IMR-90 (cell line): ENCODE results near the gene TFB1M. TPM values are rescaled to one million over a fixed set of nuclear protein-coding genes. Genes with fewer than 3 reads are reported as not detected.
A peak's percentile ranks its signal among the peaks of the same experiment; 100 is the strongest.

Source experiments
- ATAC-seq: fragments of 200-7000 bp; cut with Tn5 transposase; 2 replicates; pipeline ENCODE4 v1.9.1; 2020; ENCODE audit warnings: low read depth, mild to moderate bottlenecking, moderate library complexity
- BruUV-seq: library from RNA; stranded (reverse); fragments of 400-500 nt; replicated peaks from 2 replicates; lab custom pipeline; 2021; lab: Mats Ljungman, UMichigan
- CTCF ChIA-PET: fragments of 300-600 bp; formaldehyde crosslinking; extraction: SDS; loops from one replicate; lab custom pipeline; 2021; ENCODE audit warnings: antibody characterized with exemption; lab: Yijun Ruan, JAX
- POLR2A ChIA-PET: fragments of 300-600 bp; sonication (Branson Sonifier 250); formaldehyde crosslinking; loops from one replicate; lab custom pipeline; 2022; ENCODE audit warnings: antibody characterized with exemption; ENCODE audit not compliant: unreplicated experiment; lab: Charles Lee
- DNase-seq: peaks from one replicate; pipeline ENCODE4 v3.0.0; 2013
- H2AFZ ChIP-seq: replicated peaks from 2 replicates; pipeline ENCODE3; 2013; ENCODE audit warnings: low read length, mild to moderate bottlenecking; ENCODE audit not compliant: poor library complexity
- H2AK5ac ChIP-seq: 2 replicates; pipeline ENCODE4 v1.6.1; 2013; ENCODE audit warnings: low read depth, low read length, inconsistent platforms
- H2AK9ac ChIP-seq: replicated peaks from 2 replicates; pipeline ENCODE3; 2013; ENCODE audit warnings: mild to moderate bottlenecking, low read depth, low read length, moderate library complexity; ENCODE audit not compliant: poor library complexity
- H2BK120ac ChIP-seq: 2 replicates; pipeline ENCODE4 v1.6.1; 2013; ENCODE audit warnings: low read depth, low read length, inconsistent platforms
- H2BK15ac ChIP-seq: 3 replicates; pipeline ENCODE4 v1.6.1; 2013; ENCODE audit warnings: low read depth, low read length, inconsistent platforms
- H2BK20ac ChIP-seq: 2 replicates; pipeline ENCODE4 v1.6.1; 2013; ENCODE audit warnings: low read depth, mild to moderate bottlenecking, inconsistent platforms, low read length, moderate library complexity
- H2BK5ac ChIP-seq: 2 replicates; pipeline ENCODE4 v1.6.1; 2013; ENCODE audit warnings: mild to moderate bottlenecking, low read depth, low read length, inconsistent platforms; ENCODE audit not compliant: poor library complexity, severe bottlenecking
- H3K14ac ChIP-seq: replicated peaks from 2 replicates; pipeline ENCODE4 v1.6.1; 2013; ENCODE audit warnings: low read depth, low read length, inconsistent platforms
- H3K18ac ChIP-seq: 2 replicates; pipeline ENCODE4 v1.6.1; 2013; ENCODE audit warnings: low read depth, low read length, control low read depth
- H3K23ac ChIP-seq: 2 replicates; pipeline ENCODE4 v1.6.1; 2013; ENCODE audit warnings: low read depth, low read length, inconsistent platforms
- H3K27ac ChIP-seq: 2 replicates; pipeline ENCODE4 v1.5.1; 2013; ENCODE audit warnings: mild to moderate bottlenecking, control low read depth, low read length; ENCODE audit not compliant: insufficient read depth
- H3K27me3 ChIP-seq: 2 replicates; pipeline ENCODE4 v1.6.1; 2013; ENCODE audit warnings: low read length; ENCODE audit not compliant: control insufficient read depth, insufficient read depth
- H3K36me3 ChIP-seq: 2 replicates; pipeline ENCODE4 v1.6.1; 2013; ENCODE audit warnings: low read length, mixed read lengths; ENCODE audit not compliant: control insufficient read depth, insufficient read depth
- H3K4ac ChIP-seq: 2 replicates; pipeline ENCODE4 v1.6.1; 2013; ENCODE audit warnings: low read depth, low read length, inconsistent platforms
- H3K4me1 ChIP-seq: 2 replicates; pipeline ENCODE4 v1.6.1; 2013; ENCODE audit warnings: low read length, mixed read lengths; ENCODE audit not compliant: control insufficient read depth, insufficient read depth
- H3K4me2 ChIP-seq: 2 replicates; pipeline ENCODE4 v1.6.1; 2013; ENCODE audit warnings: low read depth, mild to moderate bottlenecking, control low read depth, low read length, moderate library complexity
- H3K4me3 ChIP-seq: 2 replicates; pipeline ENCODE4 v1.5.1; 2013; ENCODE audit warnings: low read depth, mild to moderate bottlenecking, control low read depth, low read length, moderate library complexity; ENCODE audit not compliant: insufficient read depth
- H3K56ac ChIP-seq: 2 replicates; pipeline ENCODE4 v1.6.1; 2013; ENCODE audit warnings: low read length, inconsistent platforms; ENCODE audit not compliant: insufficient read depth; ENCODE audit errors: extremely low read depth
- H3K79me1 ChIP-seq, 2 experiments: 2 replicates each; pipeline ENCODE4 v1.6.1; 2013; ENCODE audit warnings: low read length in 2 of 2, inconsistent platforms in 1 of 2, low read depth in 1 of 2
- H3K9ac ChIP-seq: 2 replicates; pipeline ENCODE4 v1.6.1; 2013; ENCODE audit warnings: low read depth, low read length, control low read depth
- H3K9me1 ChIP-seq: 2 replicates; pipeline ENCODE4 v1.6.1; 2013; ENCODE audit warnings: low read length, inconsistent platforms; ENCODE audit not compliant: insufficient read depth
- H3K9me3 ChIP-seq: 2 replicates; pipeline ENCODE4 v1.6.1; 2013; ENCODE audit warnings: low read length; ENCODE audit not compliant: control insufficient read depth, insufficient read depth
- H4K20me1 ChIP-seq: 2 replicates; pipeline ENCODE4 v1.6.1; 2013; ENCODE audit warnings: low read length, inconsistent platforms; ENCODE audit not compliant: insufficient read depth
- H4K5ac ChIP-seq: 2 replicates; pipeline ENCODE4 v1.6.1; 2013; ENCODE audit warnings: mild to moderate bottlenecking, low read depth, low read length, control low read depth
- H4K8ac ChIP-seq, 2 experiments: 2 replicates each; pipeline ENCODE4 v1.6.1; 2013; ENCODE audit warnings: low read depth in 2 of 2, low read length in 2 of 2, control low read depth in 1 of 2, inconsistent platforms in 1 of 2
- H4K91ac ChIP-seq: 2 replicates; pipeline ENCODE4 v1.6.1; 2013; ENCODE audit warnings: low read depth, low read length, inconsistent platforms; ENCODE audit not compliant: insufficient read depth
- MAFK ChIP-seq: IDR thresholded peaks from 2 replicates; pipeline ENCODE4 v1.6.1; 2012; ENCODE audit warnings: low read depth, low read length, improper control_type of control experiment
- NFE2L2 ChIP-seq: fragments of 150-350 bp; IDR thresholded peaks from 2 replicates; pipeline ENCODE4 v1.6.1; 2016; ENCODE audit warnings: low read depth, mild to moderate bottlenecking, low read length
- RAD21 ChIP-seq: IDR thresholded peaks from 2 replicates; pipeline ENCODE4 v1.6.1; 2012; ENCODE audit warnings: low read length, improper control_type of control experiment
- SMC3 ChIP-seq: fragments of 150-350 bp; IDR thresholded peaks from 2 replicates; pipeline ENCODE4 v1.6.1; 2016; ENCODE audit warnings: low read depth, mild to moderate bottlenecking, antibody characterized with exemption, low read length, moderate library complexity
- WGBS, 2 experiments: methylation state at CpG; one replicate each; pipeline versions ENCODE4 v1.1.5 to v1.1.7; 2013; ENCODE audit warnings: missing lambda C conversion rate in 2 of 2; ENCODE audit not compliant: insufficient read length in 1 of 2; ENCODE audit errors: extremely low coverage in 2 of 2; 5-methylcytosine and 5-hydroxymethylcytosine counted together
- dilution Hi-C: fragments of 300-500 bp; cut with HindIII; formaldehyde crosslinking; loops from one replicate; pipeline ENCODE4 v1.14.3; 2018; ENCODE audit warnings: low sequenced_read_pairs; ENCODE audit not compliant: unreplicated experiment
- in situ Hi-C: fragments of 300-500 bp; cut with MboI; formaldehyde crosslinking; loops from 3 replicates; pipeline ENCODE4 v1.14.3; 2019; ENCODE audit warnings: low sequenced_read_pairs, inconsistent platforms, mixed read lengths
- intact Hi-C: fragments of 100-400 bp; cut with micrococcal nuclease; formaldehyde crosslinking; loops from 2 replicates; pipeline ENCODE4 v1.10.0; 2022
- polyA plus RNA-seq, 3 experiments: library from polyadenylated mRNA; depleted of rRNA; stranded (reverse); fragments of >200 nt; gene quantifications; 2 replicates each; pipeline ENCODE4 v1.2.3, GENCODE V29; 2012; ENCODE audit warnings: low replicate concordance in 1 of 3
- total RNA-seq: library from RNA; depleted of rRNA; stranded (reverse); fragments of >200 nt; gene quantifications from 2 replicates; pipeline ENCODE4 v1.2.3, GENCODE V29; 2012
- TF ChIP-seq, protein P1 (sequence below): fragments of 150-350 bp; IDR thresholded peaks from 2 replicates; pipeline ENCODE4 v1.6.1; 2017; ENCODE audit warnings: mild to moderate bottlenecking, antibody characterized with exemption, low read length, low read depth

TFB1M gene
- total and polyA plus RNA-seq, 2 of the 4 experiments (the other 2 are of a cell fraction) = 18.1 to 22.4 TPM

DNA sequence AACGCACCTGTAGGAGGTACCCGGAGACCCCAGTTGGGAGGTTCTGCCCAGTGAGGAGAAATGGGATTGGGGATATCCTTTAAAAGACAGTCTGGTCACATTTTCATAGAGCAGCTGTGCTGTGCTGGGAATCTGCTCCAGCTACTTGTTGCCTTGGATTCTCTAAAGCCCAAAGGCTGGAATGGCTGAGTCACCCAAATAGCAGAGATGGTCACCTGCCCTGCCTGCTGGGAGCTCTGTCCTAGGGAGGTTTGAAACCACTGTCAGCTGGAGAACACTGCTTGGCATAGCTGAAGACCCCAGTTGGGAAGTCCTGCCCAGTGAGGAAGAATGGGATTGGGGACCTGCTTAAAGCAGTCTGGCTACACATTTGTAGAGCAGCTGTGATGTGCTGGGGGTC lies 34.8 kb upstream of the TFB1M start:
- no peak overlapping the region for H3K4me2 ChIP-seq
- 0 out of 3 replicates have a peak overlapping the region, but pooled peaks have one; percentile 81 for H2BK15ac ChIP-seq
- H2AK5ac ChIP-seq = peak overlapping the region; percentile 39; the same call in 1 of the 2 replicates
- H3K4me3 ChIP-seq = no peak overlapping the region
- POLR2A ChIA-PET = no interaction called here
- in situ Hi-C loops (loop anchor here (25.0 kb wide), 5 partner anchors 413 to 1838 kb away; no protein-coding TSS in a partner anchor), dilution Hi-C loops (no loop called here), intact Hi-C loops (no loop called here)
- DNase-seq = peak; percentile 67
- H2AK9ac ChIP-seq = no peak overlapping the region
- no peaks in the 10 kb centered on the region for H3K36me3 ChIP-seq
- H4K20me1 ChIP-seq = no peaks in the 10 kb centered on the region
- no peak overlapping the region for H4K91ac ChIP-seq
- peak overlapping the region in 1 of 2 experiments; percentile 40; a peak in 1 of 4 replicates for H4K8ac ChIP-seq
- H3K18ac ChIP-seq = no peak overlapping the region; the same call in 1 of the 2 replicates
- no CpG with 5 or more reads among the region's 2 CpGs for WGBS, 2 experiments
- H2BK120ac ChIP-seq = no peak overlapping the region
- H2BK20ac ChIP-seq = no peak overlapping the region; the same call in 1 of the 2 replicates
- H3K79me1 ChIP-seq = no peaks in the 10 kb centered on the region
- TF ChIP-seq SMC3 = no peak
- TF ChIP-seq NFE2L2 = peak; percentile 35; the same call in 1 of the 2 replicates
- no peak for TF ChIP-seq RAD21
- no peak for TF ChIP-seq MAFK
- TF ChIP-seq, protein P1, sequence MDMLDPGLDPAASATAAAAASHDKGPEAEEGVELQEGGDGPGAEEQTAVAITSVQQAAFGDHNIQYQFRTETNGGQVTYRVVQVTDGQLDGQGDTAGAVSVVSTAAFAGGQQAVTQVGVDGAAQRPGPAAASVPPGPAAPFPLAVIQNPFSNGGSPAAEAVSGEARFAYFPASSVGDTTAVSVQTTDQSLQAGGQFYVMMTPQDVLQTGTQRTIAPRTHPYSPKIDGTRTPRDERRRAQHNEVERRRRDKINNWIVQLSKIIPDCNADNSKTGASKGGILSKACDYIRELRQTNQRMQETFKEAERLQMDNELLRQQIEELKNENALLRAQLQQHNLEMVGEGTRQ = peak; percentile 55; the same call in 1 of the 2 replicates
- H3K9ac ChIP-seq = no peak overlapping the region
- peak overlapping the region; percentile 56 for H2AFZ ChIP-seq
- no peak overlapping the region for H3K27ac ChIP-seq
- ATAC-seq = peak; percentile 92
- H3K14ac ChIP-seq = 0 out of 2 replicates have a peak overlapping the region, but pooled peaks have one; percentile 24
- H3K27me3 ChIP-seq = no peaks in the 10 kb centered on the region
- BruUV-seq = no TSS peak
- 0 out of 2 replicates have a peak, but pooled peaks cover 2% of the 10 kb centered on the region for H3K9me1 ChIP-seq
- H3K23ac ChIP-seq = no peak overlapping the region
- H3K56ac ChIP-seq = no peak overlapping the region
- H3K9me3 ChIP-seq = peaks cover 9% of the 10 kb centered on the region
- H3K4me1 ChIP-seq = 0 out of 2 replicates have a peak, but pooled peaks cover 2% of the 10 kb centered on the region
- no peak overlapping the region for H4K5ac ChIP-seq
- CTCF ChIA-PET = interaction anchor here (0.6 kb wide), 1 partner anchor 378 kb away, joined by 3 read pairs; no protein-coding TSS in a partner anchor
- H2BK5ac ChIP-seq = no peak overlapping the region
- H3K4ac ChIP-seq = 0 out of 2 replicates have a peak overlapping the region, but pooled peaks have one; percentile 9
